SJCRH30 (cell line): ENCODE measurements around the gene TMF1. TPM values are rescaled to one million over a fixed set of nuclear protein-coding genes. Genes with fewer than 3 reads are reported as not detected.

Experiments used
- DNase-seq, 2 experiments: peaks; one replicate each; pipeline ENCODE4 v3.0.0-alpha.2; 2015 to 2020
- H3K27ac ChIP-seq: fragments of 250-450 bp; sonication (Bioruptor Pico); 2 replicates; pipeline ENCODE4 v1.5.1; 2020; ENCODE audit warnings: mild to moderate bottlenecking, moderate library complexity
- H3K27me3 ChIP-seq: fragments of 250-450 bp; sonication (Bioruptor Pico); 2 replicates; pipeline ENCODE4 v1.5.1; 2020; ENCODE audit warnings: mild to moderate bottlenecking, moderate library complexity
- H3K36me3 ChIP-seq: fragments of 250-450 bp; sonication (Bioruptor Pico); 2 replicates; pipeline ENCODE4 v1.5.1; 2020; ENCODE audit warnings: mild to moderate bottlenecking, moderate library complexity
- H3K4me1 ChIP-seq: fragments of 250-450 bp; sonication (Bioruptor Pico); 2 replicates; pipeline ENCODE4 v1.5.1; 2020; ENCODE audit warnings: mild to moderate bottlenecking, moderate library complexity
- H3K4me3 ChIP-seq: fragments of 250-450 bp; sonication (Bioruptor Pico); 2 replicates; pipeline ENCODE4 v1.5.1; 2020; ENCODE audit warnings: mild to moderate bottlenecking, moderate library complexity
- H3K9me3 ChIP-seq: fragments of 250-450 bp; sonication (Bioruptor Pico); replicated peaks from 2 replicates; pipeline ENCODE4 v1.5.1; 2020; ENCODE audit warnings: mild to moderate bottlenecking, moderate library complexity
- total RNA-seq: library from RNA; depleted of rRNA; stranded (reverse); fragments of >200 nt; shearing (Covaris generic); gene quantifications from 2 replicates; pipeline ENCODE4 v1.2.3, GENCODE V29; 2014

Gene TMF1
- total RNA-seq, 1 experiment from 2014 or later, result 12.7 TPM

DNA sequence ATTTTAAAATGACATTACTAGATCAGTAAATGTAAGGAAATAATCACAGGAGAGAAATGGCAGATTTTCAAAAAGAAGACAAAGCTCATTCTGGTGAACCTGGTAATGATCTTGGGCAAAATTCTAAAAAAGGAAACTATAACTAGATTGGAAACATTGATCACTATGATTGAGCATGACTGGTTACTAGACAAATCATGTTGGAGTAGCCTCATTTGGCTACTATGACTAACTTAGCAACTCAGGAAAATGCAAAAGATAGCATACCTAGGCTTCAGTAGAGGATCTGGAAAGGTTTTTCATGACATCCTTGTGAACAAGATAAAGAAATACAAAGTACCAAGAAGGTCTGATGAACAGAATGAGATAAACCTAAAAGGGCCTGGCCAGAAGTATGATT lies 7.6 kb upstream of the TMF1 start:
- H3K4me1 ChIP-seq, result no peaks in the 10 kb centered on the region
- DNase-seq, result no peak
- no peak overlapping the region for H3K27ac ChIP-seq
- H3K9me3 ChIP-seq, result no peaks in the 10 kb centered on the region
- peaks cover 29% of the 10 kb centered on the region for H3K36me3 ChIP-seq
- H3K4me3 ChIP-seq, result no peak overlapping the region
- H3K27me3 ChIP-seq, result no peaks in the 10 kb centered on the region

DNA sequence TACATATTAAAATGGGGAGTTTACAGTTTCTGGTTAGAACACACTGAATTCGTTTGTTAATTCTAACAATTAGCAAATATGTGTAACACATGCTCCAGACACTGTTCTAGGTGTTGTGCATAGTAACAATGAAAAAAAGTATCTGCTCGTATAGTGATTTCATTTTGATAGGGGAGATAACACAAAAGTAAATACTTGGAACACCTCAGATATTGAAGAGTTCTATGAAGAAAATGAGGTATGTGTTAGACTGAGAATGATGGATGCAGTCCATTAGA lies 6.8 kb upstream of the TMF1 start:
- Histone ChIP-seq H3K4me1 (no peaks in the 10 kb centered on the region), H3K27ac (no peak overlapping the region), H3K36me3 (peaks cover 31% of the 10 kb centered on the region), H3K4me3 (no peak overlapping the region), H3K27me3 (no peaks in the 10 kb centered on the region), H3K9me3 (no peaks in the 10 kb centered on the region)
- no peak for DNase-seq

DNA sequence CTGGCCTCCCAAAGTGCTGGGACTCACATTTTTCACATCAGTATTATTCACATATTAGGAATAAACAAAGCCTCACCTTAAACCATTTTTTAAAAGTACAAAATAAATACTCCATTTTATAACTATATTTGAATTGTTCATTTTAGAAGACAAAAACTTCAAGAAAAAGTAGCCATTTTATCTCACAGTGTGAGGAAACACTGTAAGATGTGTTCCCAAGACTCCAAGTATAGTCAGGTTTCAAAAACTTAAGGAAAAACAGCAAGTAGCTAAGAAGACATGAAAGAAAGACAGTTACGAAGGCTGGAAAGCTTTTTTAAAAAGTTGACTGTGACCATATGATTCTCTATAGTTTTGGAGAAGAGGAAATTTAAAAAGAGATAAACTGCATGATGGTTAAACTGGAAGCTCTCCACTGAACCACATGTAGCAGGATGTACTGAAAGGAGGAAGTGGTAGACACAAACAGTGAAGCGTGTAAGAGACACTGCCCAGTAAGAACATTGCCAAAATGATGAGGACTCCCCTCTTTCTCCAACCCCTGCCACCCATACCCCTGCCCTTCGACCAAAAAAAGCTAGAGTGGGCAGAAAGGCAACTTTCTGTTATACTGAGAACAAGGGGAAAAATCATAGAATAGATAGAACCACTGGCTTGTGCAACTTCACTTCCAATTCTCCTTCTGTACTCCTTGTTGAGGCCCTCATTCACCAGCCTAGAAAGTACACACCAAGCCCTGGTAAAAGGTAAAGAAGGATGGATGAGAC lies 6.2 kb upstream of the TMF1 start:
- no peak overlapping the region for H3K4me3 ChIP-seq
- H3K4me1 ChIP-seq, result no peaks in the 10 kb centered on the region
- no peak for DNase-seq
- H3K27me3 ChIP-seq, result no peaks in the 10 kb centered on the region
- H3K36me3 ChIP-seq, result peaks cover 31% of the 10 kb centered on the region
- H3K9me3 ChIP-seq, result no peaks in the 10 kb centered on the region
- no peak overlapping the region for H3K27ac ChIP-seq

DNA sequence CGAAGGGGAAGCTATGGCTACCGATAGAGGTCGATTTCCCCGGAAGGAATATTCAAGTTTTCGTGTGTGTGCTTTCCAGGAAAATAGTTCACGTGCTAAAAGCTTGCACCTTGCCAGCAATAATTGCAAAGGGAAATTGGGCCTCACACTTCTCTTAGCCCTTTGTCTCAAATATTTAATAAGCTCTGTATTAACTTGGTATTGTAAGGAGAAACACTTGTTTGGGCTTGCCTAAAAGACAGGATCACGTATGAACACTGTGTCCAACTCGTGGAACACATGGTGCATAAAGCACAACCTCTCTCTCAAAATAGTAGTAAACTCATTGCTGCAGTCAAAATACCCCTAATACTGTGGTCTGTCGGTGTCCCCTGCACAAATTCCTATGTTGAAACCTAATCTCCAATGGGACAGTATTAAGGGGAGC lies 352 bp upstream of the TMF1 start:
- Histone ChIP-seq H3K9me3 (no peaks in the 10 kb centered on the region), H3K27me3 (no peaks in the 10 kb centered on the region), H3K4me1 (0 out of 2 replicates have a peak, but pooled peaks cover 4% of the 10 kb centered on the region), H3K4me3 (peak overlapping the region; percentile 90), H3K36me3 (peaks cover 12% of the 10 kb centered on the region), H3K27ac (peak overlapping the region; percentile 62; the same call in 1 of the 2 replicates)
- no peak for DNase-seq

DNA sequence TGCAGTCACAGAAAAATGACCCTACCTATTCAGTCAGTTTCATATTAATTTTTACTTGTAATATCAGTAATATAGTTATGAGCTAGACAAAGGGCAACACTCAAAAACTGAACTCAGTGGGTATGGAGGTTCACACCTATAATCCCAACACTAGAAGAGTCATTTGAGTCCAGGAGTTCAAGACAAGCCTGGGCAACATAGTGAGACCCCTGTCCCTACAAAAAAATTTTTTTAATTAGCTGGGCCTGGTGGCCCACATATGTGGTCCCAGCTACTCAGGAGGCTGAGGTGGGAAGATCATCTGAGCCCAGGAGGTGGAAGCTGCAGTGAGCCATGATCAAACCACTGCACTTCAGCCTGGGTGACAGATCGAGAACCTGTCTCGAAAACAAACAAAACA lies 3.1 kb downstream of the TMF1 start:
- DNase-seq, result no peak
- H3K27ac ChIP-seq, result no peak overlapping the region
- H3K27me3 ChIP-seq, result no peaks in the 10 kb centered on the region
- H3K9me3 ChIP-seq, result no peaks in the 10 kb centered on the region
- H3K4me1 ChIP-seq, result 0 out of 2 replicates have a peak, but pooled peaks cover 4% of the 10 kb centered on the region
- 0 out of 2 replicates have a peak, but pooled peaks cover 2% of the 10 kb centered on the region for H3K36me3 ChIP-seq
- no peak overlapping the region for H3K4me3 ChIP-seq

DNA sequence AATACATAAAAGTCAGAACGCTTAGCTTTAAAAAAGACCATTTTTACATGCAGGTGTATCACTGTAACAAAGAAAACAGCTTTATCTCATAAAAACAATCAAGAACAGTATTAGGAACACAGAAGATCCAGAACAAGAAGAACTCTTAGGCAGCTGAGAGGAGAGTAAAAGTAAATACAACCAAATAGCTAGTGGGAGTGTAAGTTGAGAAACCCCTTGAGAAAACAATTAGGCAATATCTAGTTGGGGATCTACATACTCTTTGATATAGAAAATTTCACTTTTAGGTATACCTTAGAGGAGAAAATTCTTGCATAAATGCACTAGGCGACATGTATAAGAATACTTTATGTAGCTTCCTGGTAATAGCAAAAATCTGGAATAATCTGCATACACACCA lies 7.5 kb downstream of the TMF1 start:
- Histone ChIP-seq H3K27me3 (no peaks in the 10 kb centered on the region), H3K36me3 (peaks cover 10% of the 10 kb centered on the region), H3K4me3 (no peak overlapping the region), H3K4me1 (no peaks in the 10 kb centered on the region), H3K9me3 (no peaks in the 10 kb centered on the region), H3K27ac (no peak overlapping the region)
- no peak for DNase-seq

DNA sequence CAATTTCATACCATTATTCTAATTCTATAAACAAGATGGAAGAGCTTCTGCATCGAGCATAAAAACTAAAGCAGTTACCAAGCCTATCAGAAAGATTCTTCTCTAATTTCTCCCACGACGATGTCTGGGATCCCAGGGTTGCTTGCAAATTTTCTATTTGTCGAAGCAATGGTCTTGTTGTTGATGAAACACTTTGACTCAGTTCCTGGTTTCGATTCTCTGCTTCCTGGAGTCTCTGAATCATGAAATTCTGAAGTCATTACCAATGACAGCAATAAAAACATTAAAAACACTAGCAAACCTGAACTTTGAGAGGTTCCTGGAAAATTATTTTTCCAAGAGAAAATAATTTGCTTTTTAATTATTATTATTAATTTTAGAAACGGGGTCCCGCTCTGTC lies 18.7 kb downstream of the TMF1 start:
- no peak for DNase-seq
- H3K27me3 ChIP-seq, result no peaks in the 10 kb centered on the region
- no peak overlapping the region for H3K4me3 ChIP-seq
- no peaks in the 10 kb centered on the region for H3K4me1 ChIP-seq
- no peak overlapping the region for H3K27ac ChIP-seq
- no peaks in the 10 kb centered on the region for H3K9me3 ChIP-seq
- peaks cover 10% of the 10 kb centered on the region; the same call in 1 of the 2 replicates for H3K36me3 ChIP-seq

DNA sequence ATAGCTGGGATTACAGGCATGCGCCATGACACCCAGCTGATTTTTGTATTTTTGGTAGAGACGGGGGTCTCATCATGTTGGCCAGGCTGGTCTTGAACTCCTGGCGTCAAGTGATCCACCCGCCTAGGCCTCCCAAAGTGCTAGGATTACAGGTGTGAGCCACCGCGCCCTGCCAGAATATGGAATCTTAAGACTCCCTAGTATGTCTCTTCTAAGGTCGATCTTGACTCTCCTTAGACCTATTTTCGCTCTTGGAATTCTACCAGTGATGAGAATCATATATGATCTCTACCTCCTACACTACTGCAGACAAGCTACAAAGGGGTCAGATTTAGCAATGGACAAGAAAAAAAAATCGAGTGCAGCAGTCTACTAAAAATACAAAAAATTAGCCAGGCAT lies 19.4 kb downstream of the TMF1 start:
- Histone ChIP-seq H3K27ac (no peak overlapping the region), H3K4me1 (no peaks in the 10 kb centered on the region), H3K9me3 (no peaks in the 10 kb centered on the region), H3K27me3 (no peaks in the 10 kb centered on the region), H3K36me3 (peaks cover 7% of the 10 kb centered on the region; the same call in 1 of the 2 replicates), H3K4me3 (no peak overlapping the region)
- DNase-seq, result no peak

DNA sequence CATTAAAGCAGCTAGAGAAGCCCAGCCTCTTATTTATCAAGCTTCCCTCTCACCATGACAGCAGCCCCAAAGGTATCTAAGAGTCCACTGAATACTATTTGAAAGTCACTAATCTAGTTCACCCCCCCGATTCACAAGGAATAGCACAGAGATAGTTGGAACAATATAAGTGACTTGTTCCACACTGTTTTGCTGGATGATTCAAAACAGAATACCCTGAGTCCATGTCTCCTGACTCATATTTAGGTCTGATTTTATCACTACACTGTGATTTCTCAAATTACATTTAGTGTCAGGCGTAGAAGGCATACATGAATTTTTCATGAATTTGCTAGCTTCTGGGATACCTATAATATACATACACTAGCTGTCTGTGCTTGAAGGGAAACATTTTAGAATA lies 20.0 kb downstream of the TMF1 start:
- no peak for DNase-seq
- Histone ChIP-seq H3K27ac (no peak overlapping the region), H3K9me3 (no peaks in the 10 kb centered on the region), H3K4me1 (no peaks in the 10 kb centered on the region), H3K27me3 (no peaks in the 10 kb centered on the region), H3K36me3 (peaks cover 7% of the 10 kb centered on the region; the same call in 1 of the 2 replicates), H3K4me3 (no peak overlapping the region)

DNA sequence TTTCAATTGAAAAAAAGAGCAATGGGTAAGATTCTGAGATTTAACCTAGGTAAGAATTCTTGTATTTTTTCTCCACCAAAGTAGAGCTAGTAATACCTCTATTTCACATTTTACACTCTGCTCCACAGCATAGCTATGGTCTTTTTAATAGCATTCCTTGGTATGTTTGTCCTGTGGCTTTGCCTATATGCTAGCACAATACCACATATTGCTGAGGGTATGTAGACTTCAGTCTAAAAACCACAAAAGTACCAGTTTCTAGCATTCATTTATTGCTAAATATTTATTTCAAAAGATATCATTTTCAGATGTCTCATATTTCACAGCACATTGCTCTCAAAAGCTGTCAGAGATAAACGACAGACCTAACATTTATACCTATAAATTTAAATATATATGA lies 20.5 kb downstream of the TMF1 start:
- no peaks in the 10 kb centered on the region for H3K9me3 ChIP-seq
- no peak overlapping the region for H3K27ac ChIP-seq
- H3K4me3 ChIP-seq, result no peak overlapping the region
- DNase-seq, result no peak
- H3K4me1 ChIP-seq, result no peaks in the 10 kb centered on the region
- H3K36me3 ChIP-seq, result peaks cover 7% of the 10 kb centered on the region; the same call in 1 of the 2 replicates
- no peaks in the 10 kb centered on the region for H3K27me3 ChIP-seq

DNA sequence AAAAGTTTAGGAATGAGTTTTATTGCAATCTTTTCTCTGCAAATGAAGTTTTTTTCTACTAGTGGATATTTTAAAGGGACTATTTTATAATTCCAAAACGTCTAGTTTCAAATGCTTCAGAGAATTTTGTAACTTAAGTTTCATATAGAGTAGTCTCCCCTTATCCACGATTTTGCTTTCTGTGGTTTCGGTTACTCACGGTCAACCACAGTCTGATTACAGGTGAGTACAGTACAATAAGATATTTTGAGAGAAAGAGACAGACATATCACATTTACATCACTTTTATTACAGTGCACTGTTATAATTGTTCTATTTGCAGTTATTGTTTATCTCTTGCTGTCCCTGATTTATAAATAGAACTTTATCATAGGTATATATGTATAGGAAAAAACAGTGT lies 31.3 kb downstream of the TMF1 start:
- Histone ChIP-seq H3K9me3 (no peaks in the 10 kb centered on the region), H3K27me3 (no peaks in the 10 kb centered on the region), H3K4me3 (no peak overlapping the region), H3K27ac (no peak overlapping the region), H3K4me1 (no peaks in the 10 kb centered on the region), H3K36me3 (no peaks in the 10 kb centered on the region; the same call in 1 of the 2 replicates)
- DNase-seq, result no peak

DNA sequence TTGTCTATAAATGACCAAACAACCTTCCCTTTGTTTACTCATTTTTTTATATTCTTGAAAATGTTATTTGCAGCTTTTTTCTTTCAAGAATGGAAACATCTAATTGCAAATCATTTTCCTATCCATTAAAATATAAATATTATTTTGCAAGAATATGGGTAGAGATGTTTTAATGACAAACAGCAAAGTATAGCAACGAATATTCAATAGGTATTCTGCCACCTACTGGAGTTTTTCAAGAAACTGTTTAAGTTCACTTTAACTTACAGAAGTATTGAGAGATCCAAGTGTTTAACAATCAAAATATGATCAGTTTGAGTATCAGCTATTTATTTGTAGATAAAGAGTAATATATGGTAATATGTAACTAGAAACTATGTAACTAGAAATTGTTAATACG lies 31.7 kb downstream of the TMF1 start:
- Histone ChIP-seq H3K4me3 (no peak overlapping the region), H3K27me3 (no peaks in the 10 kb centered on the region), H3K4me1 (no peaks in the 10 kb centered on the region), H3K27ac (no peak overlapping the region), H3K9me3 (no peaks in the 10 kb centered on the region), H3K36me3 (no peaks in the 10 kb centered on the region)
- no peak for DNase-seq

DNA sequence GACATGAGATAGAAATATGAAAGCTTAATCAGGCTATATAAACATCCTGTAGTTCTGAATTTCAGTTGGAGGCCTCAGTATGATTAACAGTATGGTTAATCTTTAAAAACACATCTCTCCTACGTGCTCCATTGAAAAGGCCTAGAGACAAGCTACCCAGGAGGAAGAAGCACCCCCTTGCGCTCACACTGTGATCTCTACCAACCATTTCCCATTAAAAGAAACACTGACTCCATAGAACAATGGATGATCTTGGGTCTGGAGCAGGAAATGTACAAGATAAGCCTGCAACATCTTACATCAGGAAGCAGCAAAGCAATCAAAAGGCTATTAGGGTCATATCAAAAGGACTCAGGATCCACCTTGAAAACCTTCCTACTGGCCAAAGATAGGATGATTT lies 35.2 kb downstream of the TMF1 start:
- Histone ChIP-seq H3K9me3 (no peaks in the 10 kb centered on the region), H3K27ac (no peak overlapping the region), H3K4me3 (no peak overlapping the region), H3K4me1 (0 out of 2 replicates have a peak, but pooled peaks cover 5% of the 10 kb centered on the region), H3K27me3 (no peaks in the 10 kb centered on the region), H3K36me3 (no peaks in the 10 kb centered on the region)
- no peak for DNase-seq

DNA sequence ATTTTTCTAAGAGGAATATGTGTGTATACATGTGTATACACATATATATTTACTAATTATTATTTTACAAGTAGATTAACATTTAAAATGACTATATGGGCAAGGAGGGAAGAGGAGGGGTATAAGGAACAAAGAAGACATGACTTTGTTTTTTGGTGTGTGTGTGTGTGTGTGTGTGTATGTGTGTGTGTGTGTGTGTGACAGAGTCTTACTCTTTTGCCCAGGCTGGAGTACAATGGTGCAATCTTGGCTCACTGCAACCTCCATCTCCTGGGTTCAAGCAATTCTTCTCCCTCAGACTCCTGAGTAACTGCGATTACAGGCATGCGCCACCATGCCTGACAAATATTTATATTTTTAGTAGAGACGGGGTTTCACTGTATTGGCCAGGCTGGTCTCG lies 36.0 kb downstream of the TMF1 start:
- Histone ChIP-seq H3K27ac (no peak overlapping the region), H3K4me1 (0 out of 2 replicates have a peak, but pooled peaks cover 5% of the 10 kb centered on the region)
- DNase-seq, result no peak

DNA sequence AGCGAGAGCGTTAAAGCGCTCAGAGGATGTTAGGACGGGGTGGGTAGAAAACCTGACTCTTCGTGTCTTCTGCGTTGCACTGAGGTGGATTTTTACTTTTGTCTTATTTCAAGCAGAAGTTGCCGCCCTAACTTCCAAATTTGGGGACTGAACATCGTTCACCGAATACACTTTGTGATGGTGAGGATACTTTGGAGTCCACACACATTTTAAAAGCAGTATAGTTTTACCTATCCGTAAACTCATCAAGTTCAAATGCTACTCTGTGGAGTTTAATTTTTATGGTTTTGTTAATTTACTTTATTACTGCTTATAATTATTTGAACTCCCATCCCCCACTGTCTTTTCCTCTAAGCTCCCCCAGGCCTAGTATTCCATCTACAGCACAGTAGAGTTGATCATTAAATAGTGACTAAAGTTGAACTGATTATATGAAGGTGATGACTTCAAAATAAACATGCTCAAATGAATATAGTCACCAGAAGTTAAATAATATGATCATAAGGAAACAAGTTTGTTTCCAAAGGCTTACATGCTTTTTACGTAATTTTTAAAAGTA lies 38.0 kb downstream of the TMF1 start:
- no peaks in the 10 kb centered on the region for H3K27me3 ChIP-seq
- no peaks in the 10 kb centered on the region for H3K9me3 ChIP-seq
- H3K36me3 ChIP-seq, result no peaks in the 10 kb centered on the region
- H3K4me1 ChIP-seq, result 0 out of 2 replicates have a peak, but pooled peaks cover 5% of the 10 kb centered on the region
- H3K4me3 ChIP-seq, result peak overlapping the region; percentile 77
- DNase-seq, result no peak
- peak overlapping the region; percentile 84 for H3K27ac ChIP-seq

More for the DNA sequence above, 36.0 kb downstream of the TMF1 start:
- Histone ChIP-seq H3K9me3 (no peaks in the 10 kb centered on the region), H3K4me3 (no peak overlapping the region), H3K36me3 (no peaks in the 10 kb centered on the region), H3K27me3 (no peaks in the 10 kb centered on the region)
